ENCODE measurements around the gene PHKA2. TPM values are rescaled to one million over a fixed set of nuclear protein-coding genes. Genes with fewer than 3 reads are reported as not detected.

The PHKA2 gene
- total RNA-seq, 1 donor from 2014 or later = 16.6 TPM

DNA sequence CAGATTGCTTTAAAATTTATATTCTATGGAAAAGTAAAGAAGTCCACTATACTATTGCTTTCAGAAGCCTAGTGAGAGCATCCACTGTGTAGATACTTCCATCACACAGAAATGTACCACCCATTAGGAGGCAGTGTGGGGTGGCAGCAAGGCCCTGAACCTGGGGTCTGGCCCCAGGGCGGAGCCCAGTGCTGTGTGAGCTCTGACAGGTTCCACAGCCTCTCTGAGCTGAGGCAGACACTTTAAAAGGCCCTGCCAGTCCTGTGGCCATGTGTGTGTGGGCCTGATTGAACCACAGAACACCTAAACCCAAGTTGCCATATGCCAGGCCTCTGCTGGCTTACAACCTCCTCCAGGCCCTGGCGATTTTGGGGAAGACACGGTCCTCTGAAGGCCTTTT lies 49.2 kb downstream of the PHKA2 start:
- DNase-seq (ENCODE audit: low read depth) = no peak
- no peak for FAIRE-seq
- Histone ChIP-seq H3K36me3 (ENCODE audit: control insufficient read depth, insufficient read depth, low read length) (no peaks in the 10 kb centered on the region), H3K4me3 (ENCODE audit: low read depth, low read length) (no peak overlapping the region), H3K27me3 (ENCODE audit: control insufficient read depth, insufficient read depth, low read length) (no peaks in the 10 kb centered on the region)
- TF ChIP-seq, protein P1, sequence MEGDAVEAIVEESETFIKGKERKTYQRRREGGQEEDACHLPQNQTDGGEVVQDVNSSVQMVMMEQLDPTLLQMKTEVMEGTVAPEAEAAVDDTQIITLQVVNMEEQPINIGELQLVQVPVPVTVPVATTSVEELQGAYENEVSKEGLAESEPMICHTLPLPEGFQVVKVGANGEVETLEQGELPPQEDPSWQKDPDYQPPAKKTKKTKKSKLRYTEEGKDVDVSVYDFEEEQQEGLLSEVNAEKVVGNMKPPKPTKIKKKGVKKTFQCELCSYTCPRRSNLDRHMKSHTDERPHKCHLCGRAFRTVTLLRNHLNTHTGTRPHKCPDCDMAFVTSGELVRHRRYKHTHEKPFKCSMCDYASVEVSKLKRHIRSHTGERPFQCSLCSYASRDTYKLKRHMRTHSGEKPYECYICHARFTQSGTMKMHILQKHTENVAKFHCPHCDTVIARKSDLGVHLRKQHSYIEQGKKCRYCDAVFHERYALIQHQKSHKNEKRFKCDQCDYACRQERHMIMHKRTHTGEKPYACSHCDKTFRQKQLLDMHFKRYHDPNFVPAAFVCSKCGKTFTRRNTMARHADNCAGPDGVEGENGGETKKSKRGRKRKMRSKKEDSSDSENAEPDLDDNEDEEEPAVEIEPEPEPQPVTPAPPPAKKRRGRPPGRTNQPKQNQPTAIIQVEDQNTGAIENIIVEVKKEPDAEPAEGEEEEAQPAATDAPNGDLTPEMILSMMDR (IDR thresholded peaks at IDR 0.05; ENCODE audit: insufficient read depth, low read length, severe bottlenecking) = no peak

DNA sequence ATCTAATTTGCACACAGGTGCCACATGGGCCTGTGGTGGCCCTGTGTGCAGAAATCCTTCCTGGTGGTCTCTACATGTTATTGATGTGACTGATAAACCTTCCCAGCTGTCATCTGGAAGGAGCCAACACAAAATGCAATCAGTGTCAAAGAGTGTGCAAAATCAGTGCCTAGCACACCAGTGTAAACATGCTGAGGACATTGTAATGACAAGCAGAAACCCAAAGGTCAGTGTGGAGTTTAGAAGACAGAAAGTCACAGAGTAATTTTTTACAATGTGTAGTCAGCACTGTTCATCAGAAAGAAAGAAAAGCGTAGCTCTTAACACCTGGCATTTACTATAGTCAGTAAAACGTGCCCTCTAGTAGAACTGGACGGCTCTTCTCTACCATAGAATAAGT lies 50.3 kb downstream of the PHKA2 start:
- FAIRE-seq (no peak), DNase-seq (ENCODE audit: low read depth) (no peak)
- TF ChIP-seq, protein P1 (IDR thresholded peaks at IDR 0.05; ENCODE audit: insufficient read depth, low read length, severe bottlenecking) = no peak
- Histone ChIP-seq H3K36me3 (ENCODE audit: control insufficient read depth, insufficient read depth, low read length) (no peaks in the 10 kb centered on the region), H3K27me3 (ENCODE audit: control insufficient read depth, insufficient read depth, low read length) (no peaks in the 10 kb centered on the region), H3K4me3 (ENCODE audit: low read depth, low read length) (no peak overlapping the region)

DNA sequence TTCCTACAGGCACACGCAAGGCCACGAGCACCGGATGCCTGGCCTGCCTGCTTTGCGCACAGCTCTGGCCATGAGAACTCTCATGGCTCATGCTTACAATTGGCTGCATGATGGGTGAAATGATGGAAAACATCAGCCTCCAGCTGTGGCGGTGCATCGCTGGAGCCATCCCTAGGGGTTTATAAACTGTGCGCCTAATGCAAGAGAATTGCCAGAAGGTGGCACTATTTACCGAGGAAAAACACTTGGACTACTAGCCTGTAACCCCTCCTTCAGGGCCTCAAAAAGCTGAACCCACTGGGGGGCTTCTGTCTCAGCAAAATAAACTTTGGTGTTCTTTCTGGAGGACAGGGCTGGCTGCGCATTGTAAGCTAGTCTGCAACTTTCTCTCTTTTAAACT lies 51.9 kb downstream of the PHKA2 start:
- H3K27me3 ChIP-seq (ENCODE audit: control insufficient read depth, insufficient read depth, low read length) = no peaks in the 10 kb centered on the region
- DNase-seq (ENCODE audit: low read depth) = peak; percentile 7
- H3K4me3 ChIP-seq (ENCODE audit: low read depth, low read length) = no peak overlapping the region
- no peak for FAIRE-seq
- no peaks in the 10 kb centered on the region for H3K36me3 ChIP-seq (ENCODE audit: control insufficient read depth, insufficient read depth, low read length)
- TF ChIP-seq, protein P1 (IDR thresholded peaks at IDR 0.05; ENCODE audit: insufficient read depth, low read length, severe bottlenecking) = no peak

DNA sequence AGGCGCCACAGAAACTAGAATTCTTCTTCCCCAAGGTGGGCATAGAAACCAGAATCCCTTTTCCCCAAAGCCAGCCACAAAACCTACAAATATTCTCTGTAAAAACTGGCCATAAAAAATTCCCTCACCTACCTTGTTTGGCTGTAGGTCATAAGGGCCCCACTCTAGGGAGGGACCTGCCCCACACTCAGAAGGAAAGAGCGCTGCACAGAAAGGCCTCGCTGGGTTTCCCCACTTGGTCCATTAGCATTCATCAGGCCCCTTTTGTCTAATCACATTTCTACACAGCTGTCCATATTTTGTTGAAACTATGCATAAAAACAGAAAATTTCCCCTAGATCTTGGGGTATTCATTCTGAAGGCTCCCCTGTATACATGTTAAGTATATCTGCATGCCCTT lies 54.1 kb downstream of the PHKA2 start:
- DNase-seq (ENCODE audit: low read depth) (no peak), FAIRE-seq (no peak)
- no peak overlapping the region for H3K4me3 ChIP-seq (ENCODE audit: low read depth, low read length)
- H3K36me3 ChIP-seq (ENCODE audit: control insufficient read depth, insufficient read depth, low read length) = peaks cover 4% of the 10 kb centered on the region
- no peaks in the 10 kb centered on the region for H3K27me3 ChIP-seq (ENCODE audit: control insufficient read depth, insufficient read depth, low read length)
- TF ChIP-seq, protein P1 (IDR thresholded peaks at IDR 0.05; ENCODE audit: insufficient read depth, low read length, severe bottlenecking) = no peak

DNA sequence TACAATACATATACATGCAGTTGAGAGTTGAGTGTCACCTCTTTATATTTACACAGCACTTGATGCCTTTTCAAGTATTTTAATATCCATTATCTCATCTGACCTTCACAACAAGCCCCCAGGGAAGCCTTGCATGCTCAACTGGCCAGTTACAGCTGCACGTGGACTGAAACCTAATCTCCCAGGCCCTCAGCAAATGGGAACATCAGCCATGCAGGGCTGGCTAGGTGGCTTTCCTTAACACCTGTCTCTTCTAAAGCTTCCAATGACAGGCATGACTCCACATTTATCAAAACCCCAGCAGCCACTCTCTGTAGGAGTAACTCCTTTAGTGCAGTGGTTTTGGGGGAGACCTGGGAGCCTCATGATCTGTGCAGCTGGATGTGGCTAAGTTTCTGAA lies 56.4 kb downstream of the PHKA2 start:
- DNase-seq (ENCODE audit: low read depth) (no peak), FAIRE-seq (no peak)
- Histone ChIP-seq H3K36me3 (ENCODE audit: control insufficient read depth, insufficient read depth, low read length) (peaks cover 4% of the 10 kb centered on the region), H3K27me3 (ENCODE audit: control insufficient read depth, insufficient read depth, low read length) (no peaks in the 10 kb centered on the region), H3K4me3 (ENCODE audit: low read depth, low read length) (no peak overlapping the region)
- TF ChIP-seq, protein P1 (IDR thresholded peaks at IDR 0.05; ENCODE audit: insufficient read depth, low read length, severe bottlenecking) = no peak

DNA sequence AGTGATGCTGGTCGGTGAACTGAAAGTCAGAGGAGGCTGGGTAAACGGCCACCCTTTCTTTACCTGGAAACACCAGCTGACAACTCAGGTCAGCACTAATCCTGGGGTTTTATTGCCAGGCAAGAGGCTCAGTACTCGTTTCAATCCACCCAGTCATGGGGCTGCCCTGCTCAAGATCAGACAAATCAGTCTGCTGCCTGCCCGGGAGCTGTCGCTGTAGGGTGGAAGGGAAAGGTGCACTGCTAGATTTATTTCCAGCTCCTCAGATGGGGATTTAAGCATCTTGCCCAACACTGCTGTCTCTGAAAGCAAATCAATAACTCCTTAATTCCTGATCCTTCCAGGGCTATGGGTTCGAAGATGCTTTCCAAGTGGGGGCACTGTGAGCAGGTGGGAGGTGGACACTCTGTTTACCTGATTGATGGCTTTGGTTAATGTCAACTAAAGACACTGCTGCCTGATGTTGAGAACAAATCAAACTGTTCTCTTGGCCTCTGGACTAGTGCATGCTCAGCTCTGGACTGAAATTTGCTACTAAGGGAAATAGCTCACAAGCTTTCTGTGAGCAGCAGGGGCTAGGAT lies 59.3 kb downstream of the PHKA2 start:
- TF ChIP-seq, protein P1 (IDR thresholded peaks at IDR 0.05; ENCODE audit: insufficient read depth, low read length, severe bottlenecking) = no peak
- no peak overlapping the region for H3K4me3 ChIP-seq (ENCODE audit: low read depth, low read length)
- DNase-seq (ENCODE audit: low read depth) = no peak
- no peak for FAIRE-seq
- peaks cover 4% of the 10 kb centered on the region for H3K36me3 ChIP-seq (ENCODE audit: control insufficient read depth, insufficient read depth, low read length)
- no peaks in the 10 kb centered on the region for H3K27me3 ChIP-seq (ENCODE audit: control insufficient read depth, insufficient read depth, low read length)

Data from bronchial epithelial cell (primary cell).